ENCODE measurements around the gene TRIP11.

- TF ChIP-seq CTCF (IDR thresholded peaks at IDR 0.05): no peak
- TF ChIP-seq POLR2A (IDR thresholded peaks at IDR 0.05): no peak
- no peak for TF ChIP-seq POLR2AphosphoS5 (IDR thresholded peaks at IDR 0.05)
- no peak for TF ChIP-seq EP300 (IDR thresholded peaks at IDR 0.05)
Measured at GRCh38 chr14:91942946-91943345, 96.9 kb downstream of the TRIP11 start.
